H1 (cell line): ENCODE data around the gene DUOXA1. TPM values are rescaled to one million over a fixed set of nuclear protein-coding genes. Genes with fewer than 3 reads are reported as not detected.

Source experiments
- CEBPB ChIP-seq: IDR thresholded peaks from 2 replicates; pipeline ENCODE4 v1.6.1; 2012; ENCODE audit warnings: low read depth, low read length
- CHD2 ChIP-seq: IDR thresholded peaks from 2 replicates; pipeline ENCODE4 v1.6.1; 2012; ENCODE audit warnings: low read length, improper control_type of control experiment
- CHD7 ChIP-seq: fragments of 300-600 bp; sonication (generic); IDR thresholded peaks from 2 replicates; pipeline ENCODE4 v1.7.1; 2012; ENCODE audit warnings: low read length, moderate library complexity, mild to moderate bottlenecking, inconsistent platforms; ENCODE audit not compliant: insufficient replicate concordance
- KDM1A ChIP-seq: fragments of 200-600, 300-600 bp; sonication (generic); IDR thresholded peaks from 2 replicates; pipeline ENCODE4 v1.7.1; 2016; ENCODE audit warnings: mild to moderate bottlenecking, low read length, borderline replicate concordance
- PHF8 ChIP-seq: fragments of 200-600 bp; sonication (generic); conservative IDR thresholded peaks from 2 replicates; pipeline ENCODE4 v1.7.1; 2012; ENCODE audit warnings: low read depth, mild to moderate bottlenecking, inconsistent platforms, low read length, moderate library complexity
- RBBP5 ChIP-seq: IDR thresholded peaks from 2 replicates; pipeline ENCODE4 v1.7.1; 2012; ENCODE audit warnings: low read depth, mild to moderate bottlenecking, inconsistent platforms, low read length, moderate library complexity, borderline replicate concordance
- SAP30 ChIP-seq: fragments of 300-600 bp; sonication (generic); IDR thresholded peaks from 2 replicates; pipeline ENCODE4 v1.7.1; 2012; ENCODE audit warnings: low read length, moderate library complexity, mild to moderate bottlenecking, inconsistent platforms; ENCODE audit not compliant: insufficient read depth, insufficient replicate concordance
- SRF ChIP-seq: IDR thresholded peaks from 2 replicates; pipeline ENCODE4 v1.6.1; 2011; ENCODE audit warnings: mild to moderate bottlenecking, low read depth, low read length, moderate library complexity
- TAF7 ChIP-seq: optimal IDR thresholded peaks from 2 replicates; pipeline ENCODE3; 2011; ENCODE audit warnings: low read depth, mild to moderate bottlenecking, inconsistent platforms, low read length, moderate library complexity, borderline replicate concordance
- YY1 ChIP-seq: IDR thresholded peaks from 2 replicates; pipeline ENCODE4 v1.6.1; 2011; ENCODE audit warnings: low read depth, mild to moderate bottlenecking, low read length
- polyA plus RNA-seq, 7 experiments: library from polyadenylated mRNA; depleted of rRNA in 3 of 7; stranded (reverse) in 5 of 7; unstranded in 2 of 7; fragments of >200 nt in 5 of 7; fragments of 200-250 nt in 2 of 7; gene quantifications; 1 replicate in 5 of 7; 2 replicates in 1 of 7; 4 replicates in 1 of 7; pipeline versions ENCODE4 v1.2.1 to v1.2.3, GENCODE V29; 2011 to 2013; ENCODE audit warnings: missing spikeins in 2 of 7, mixed read lengths in 2 of 7
- total RNA-seq: library from RNA; stranded (reverse); fragmentation: NEBNext Ultra II Directional; extraction: Animal tissue kit (Norgen Biotek cat#: 25700); gene quantifications from 2 replicates; pipeline ENCODE4 v1.2.1, GENCODE V29; 2021

DUOXA1 gene
- total and polyA plus RNA-seq, 2 of the 8 experiments (the other 6 are each of a cell fraction or from before 2014, with no cell fraction given): 0.18 TPM; not detected in 1

GRCh38 chr15:45116482-45117307 lies 13.0 kb downstream of the DUOXA1 start (continued):
- TF ChIP-seq YY1 (no peak), CHD7 (no peak), CHD2 (no peak), CEBPB (no peak), SAP30 (no peak), KDM1A (no peak), RBBP5 (no peak), TAF7 (no peak), PHF8 (no peak), SRF (no peak)
- TF ChIP-seq, all 59 proteins: peak for 6
